ENCODE results near the gene FLT4. TPM values are rescaled to one million over a fixed set of nuclear protein-coding genes. Genes with fewer than 3 reads are reported as not detected.

FLT4 gene
- total and polyA plus RNA-seq, 4 donors: 2.0 to 19.9 (median 7.6) TPM

- no peaks in the 10 kb centered on the region for H3K36me3 ChIP-seq (ENCODE audit: control insufficient read depth in 4 of 4, insufficient read depth in 3 of 4, low read depth in 1 of 4, low read length in 3 of 4)
- H3K4me3 ChIP-seq (ENCODE audit: low read depth in 1 of 3, low read length in 3 of 3): no peak overlapping the region
- H3K4me1 ChIP-seq (ENCODE audit: control insufficient read depth in 4 of 4, insufficient read depth in 4 of 4, low read length in 3 of 4): peaks cover 2 to 15% (median 8%) of the 10 kb centered on the region in 4 donors
- 75% methylated on average over 8 of the region's 8 CpGs for WGBS
- H3K27me3 ChIP-seq (ENCODE audit: control insufficient read depth in 4 of 4, insufficient read depth in 4 of 4, low read length in 3 of 4): peaks cover 0 to 2% (median 0%) of the 10 kb centered on the region in 4 donors
- no peak overlapping the region for H3K9ac ChIP-seq (ENCODE audit: low read depth in 1 of 2, low read length in 2 of 2)
- H3K27ac ChIP-seq (ENCODE audit: low read depth in 1 of 2, low read length in 2 of 2): no peak overlapping the region
- no peaks in the 10 kb centered on the region for H3K9me3 ChIP-seq (ENCODE audit: control insufficient read depth in 4 of 4, low read length in 3 of 4)
- TF ChIP-seq NR2F2 (IDR thresholded peaks at IDR 0.05) (no peak), EGR1 (IDR thresholded peaks at IDR 0.05; ENCODE audit: low read depth in 2 of 2) (no peak), FOXA1 (IDR thresholded peaks at IDR 0.05) (no peak)
- no peak for DNase-seq (ENCODE audit: low spot score)
Measured at GRCh38 chr5:180647465-180647864, 1.9 kb downstream of the FLT4 start.

GRCh38 chr5:180646963-180647305 lies 2.5 kb downstream of the FLT4 start:
- TF ChIP-seq GABPA (IDR thresholded peaks at IDR 0.05 in 1 of 2, conservative IDR thresholded peaks at IDR 0.05 in 1 of 2) (no peak), ATF3 (IDR thresholded peaks at IDR 0.05) (no peak), TAF1 (conservative IDR thresholded peaks at IDR 0.05) (no peak), YY1 (IDR thresholded peaks at IDR 0.05) (no peak)
- peaks cover 2 to 15% (median 8%) of the 10 kb centered on the region in 4 donors for H3K4me1 ChIP-seq (ENCODE audit: control insufficient read depth in 4 of 4, insufficient read depth in 4 of 4, low read length in 3 of 4)
- no peak overlapping the region for H3K4me3 ChIP-seq (ENCODE audit: low read depth in 1 of 3, low read length in 3 of 3)
- no peaks in the 10 kb centered on the region for H3K9me3 ChIP-seq (ENCODE audit: control insufficient read depth in 4 of 4, low read length in 3 of 4)
- no peak overlapping the region for H3K9ac ChIP-seq (ENCODE audit: low read depth in 1 of 2, low read length in 2 of 2)
- 47% methylated on average over 1 of the region's 1 CpG for WGBS
- no peaks in the 10 kb centered on the region for H3K36me3 ChIP-seq (ENCODE audit: control insufficient read depth in 4 of 4, insufficient read depth in 3 of 4, low read depth in 1 of 4, low read length in 3 of 4)
- peak overlapping the region in 1 of 2 donors; percentile 28 for H3K27ac ChIP-seq (ENCODE audit: low read depth in 1 of 2, low read length in 2 of 2)
- peaks cover 0 to 2% (median 0%) of the 10 kb centered on the region in 4 donors for H3K27me3 ChIP-seq (ENCODE audit: control insufficient read depth in 4 of 4, insufficient read depth in 4 of 4, low read length in 3 of 4)
- no peak for DNase-seq (ENCODE audit: low spot score)

GRCh38 chr5:180646289-180646962 lies 3.0 kb downstream of the FLT4 start:
- peaks cover 2 to 15% (median 8%) of the 10 kb centered on the region in 4 donors for H3K4me1 ChIP-seq (ENCODE audit: control insufficient read depth in 4 of 4, insufficient read depth in 4 of 4, low read length in 3 of 4)
- H3K9me3 ChIP-seq (ENCODE audit: control insufficient read depth in 4 of 4, low read length in 3 of 4): no peaks in the 10 kb centered on the region
- WGBS: 67% methylated on average over 10 of the region's 10 CpGs
- no peak for TF ChIP-seq RXRA (IDR thresholded peaks at IDR 0.05)
- no peak for TF ChIP-seq CTCF (IDR thresholded peaks at IDR 0.05; ENCODE audit: low read depth, low read length, missing input control)
- TF ChIP-seq YY1 (IDR thresholded peaks at IDR 0.05): no peak
- TF ChIP-seq TAF1 (conservative IDR thresholded peaks at IDR 0.05): no peak
- TF ChIP-seq HNF4G (IDR thresholded peaks at IDR 0.05): no peak
- TF ChIP-seq SP1 (IDR thresholded peaks at IDR 0.05): no peak
- no peak for TF ChIP-seq NR2F2 (IDR thresholded peaks at IDR 0.05)
- TF ChIP-seq FOXA2 (IDR thresholded peaks at IDR 0.05): no peak
- no peak for TF ChIP-seq REST (IDR thresholded peaks at IDR 0.05)
- no peak for TF ChIP-seq GABPA (IDR thresholded peaks at IDR 0.05 in 1 of 2, conservative IDR thresholded peaks at IDR 0.05 in 1 of 2)
- no peak for TF ChIP-seq JUND (IDR thresholded peaks at IDR 0.05)
- TF ChIP-seq RAD21 (IDR thresholded peaks at IDR 0.05): no peak
- TF ChIP-seq EGR1 (IDR thresholded peaks at IDR 0.05; ENCODE audit: low read depth in 2 of 2): no peak
- no peak for TF ChIP-seq FOXA1 (IDR thresholded peaks at IDR 0.05)
- TF ChIP-seq ZBTB33 (IDR thresholded peaks at IDR 0.05): no peak
- no peak for TF ChIP-seq HNF4A (conservative IDR thresholded peaks at IDR 0.05)
- H3K36me3 ChIP-seq (ENCODE audit: control insufficient read depth in 4 of 4, insufficient read depth in 3 of 4, low read depth in 1 of 4, low read length in 3 of 4): no peaks in the 10 kb centered on the region
- no peak for DNase-seq (ENCODE audit: low spot score)
- H3K4me3 ChIP-seq (ENCODE audit: low read depth in 1 of 3, low read length in 3 of 3): no peak overlapping the region
- peaks cover 0 to 2% (median 0%) of the 10 kb centered on the region in 4 donors for H3K27me3 ChIP-seq (ENCODE audit: control insufficient read depth in 4 of 4, insufficient read depth in 4 of 4, low read length in 3 of 4)
- peak overlapping the region in 1 of 2 donors; percentile 28 for H3K27ac ChIP-seq (ENCODE audit: low read depth in 1 of 2, low read length in 2 of 2)
- H3K9ac ChIP-seq (ENCODE audit: low read depth in 1 of 2, low read length in 2 of 2): no peak overlapping the region

All from liver (tissue), 9 donors.